Stomach (tissue), 9 donors: Measurements from ENCODE around the gene CRADD. TPM values are rescaled to one million over a fixed set of nuclear protein-coding genes. Genes with fewer than 3 reads are reported as not detected.

ENCODE experiments used
- DNase-seq, 2 donors: peaks; one replicate each; pipeline versions ENCODE4 v3.0.0 to v3.0.0-alpha.2; 2013 to 2019
- H3K27ac ChIP-seq, 5 donors: fragments of 200-600 bp in 4 of 5; sonication (generic) in 4 of 5; one replicate each; pipeline ENCODE4 v1.5.1; 2013 to 2019; ENCODE audit warnings: mild to moderate bottlenecking in 1 of 5, moderate library complexity in 1 of 5
- H3K27me3 ChIP-seq, 3 donors: fragments of 200-600 bp; sonication (generic); one replicate each; pipeline ENCODE4 v1.5.1; 2017 to 2019; ENCODE audit warnings: mixed run types in 1 of 3
- H3K36me3 ChIP-seq, 4 donors: fragments of 200-600 bp; sonication (generic); 1 replicate in 3 of 4; 2 replicates in 1 of 4; pipeline ENCODE4 v1.5.1; 2016 to 2019
- H3K4me1 ChIP-seq, 4 donors: fragments of 200-600 bp; sonication (generic); one replicate each; pipeline ENCODE4 v1.5.1; 2016 to 2019
- H3K4me3 ChIP-seq, 4 donors: fragments of 200-600 bp; sonication (generic) in 3 of 4; one replicate each; pipeline ENCODE4 v1.5.1; 2016 to 2019; ENCODE audit warnings: mild to moderate bottlenecking in 1 of 4
- H3K9me3 ChIP-seq, 4 donors: fragments of 200-600 bp; sonication (generic); one replicate each; pipeline ENCODE4 v1.5.1; 2016 to 2019
- EP300 ChIP-seq: sonication (generic); formaldehyde crosslinking; IDR thresholded peaks from one replicate; pipeline ENCODE4 v1.6.1; 2017; ENCODE audit warnings: antibody characterized with exemption
- POLR2A ChIP-seq, 4 donors: fragments of 450-650 bp; IDR thresholded peaks; one replicate each; pipeline ENCODE4 v1.6.1; 2016; ENCODE audit warnings: antibody characterized with exemption in 4 of 4, control low read depth in 2 of 4, mild to moderate bottlenecking in 1 of 4, moderate library complexity in 1 of 4
- POLR2AphosphoS5 ChIP-seq, 3 donors: sonication (generic); formaldehyde crosslinking; IDR thresholded peaks; one replicate each; pipeline ENCODE4 v1.6.1; 2016; ENCODE audit warnings: antibody characterized with exemption in 3 of 3
- WGBS, 5 donors: extraction: QIAGEN DNeasy Blood & Tissue Kit in 3 of 5; methylation state at CpG; one replicate each; pipeline versions ENCODE4 v1.1.5 to v1.1.7; 2013 to 2018; 5-methylcytosine and 5-hydroxymethylcytosine counted together
- intact Hi-C: fragments of 100-400 bp; cut with DNase I; formaldehyde crosslinking; loops from one replicate; pipeline ENCODE4 v1.15.1; 2023; ENCODE audit warnings: low total_unique reads
- polyA plus RNA-seq, 3 donors: library from polyadenylated mRNA; stranded (reverse); fragments of 200-250 nt; gene quantifications; one replicate each; pipeline ENCODE4 v1.2.3, GENCODE V29; 2013
- total RNA-seq, 5 donors: library from RNA; depleted of rRNA; stranded (reverse); fragments of >200 nt; gene quantifications; one replicate each; pipeline versions ENCODE4 v1.1.0 to v1.2.3, GENCODE V29; 2014 to 2016
- TF ChIP-seq, protein P1 (sequence below), 7 experiments: fragments of 450-650 bp in 4 of 7; fragments of 200-600 bp in 3 of 7; sonication (generic) in 3 of 7; IDR thresholded peaks; one replicate each; pipeline ENCODE4 v1.5.1; 2016 to 2019; ENCODE audit warnings: antibody characterized with exemption in 7 of 7, control low read depth in 2 of 7, mild to moderate bottlenecking in 1 of 7
- donor health status: healthy with polysubstance abuse.
- donor health status: Bipolar disorder and iron deficiency.
- donor health status: healthy.

Gene CRADD
- total and polyA plus RNA-seq, 8 donors, result 2.3 to 30.9 (median 17.1) TPM

DNA sequence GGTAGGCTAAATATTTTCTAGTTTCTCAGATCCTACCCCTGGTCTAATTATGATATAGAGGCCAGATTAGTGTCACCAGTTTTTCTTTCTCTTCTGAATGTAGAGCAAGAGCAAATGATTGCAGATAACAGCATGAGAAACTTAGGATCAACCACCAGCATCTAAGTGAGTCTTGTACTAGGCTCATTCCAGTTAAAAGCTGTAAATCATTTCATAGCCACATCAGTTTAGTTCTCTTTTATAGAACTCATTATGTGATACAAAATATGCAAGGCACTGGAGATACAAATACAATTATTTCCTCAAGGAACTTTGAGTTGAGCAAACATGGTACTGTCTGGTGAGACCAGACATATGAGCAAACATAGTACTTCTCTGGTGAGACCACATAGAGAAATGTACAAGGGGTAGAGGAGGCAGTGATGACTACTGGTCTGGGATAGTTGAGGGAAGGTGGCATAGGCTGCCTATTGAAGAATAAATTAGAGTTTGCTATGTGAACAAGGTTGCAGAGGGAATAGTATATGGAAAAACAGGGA is 59.5 kb downstream of the CRADD start:
- no peaks in the 10 kb centered on the region for H3K27me3 ChIP-seq
- DNase-seq, result no peak
- H3K4me3 ChIP-seq, result peak overlapping the region in 1 of 4 donors; percentile 11
- no peak for TF ChIP-seq POLR2A (IDR thresholded peaks at IDR 0.05)
- TF ChIP-seq, protein P1, sequence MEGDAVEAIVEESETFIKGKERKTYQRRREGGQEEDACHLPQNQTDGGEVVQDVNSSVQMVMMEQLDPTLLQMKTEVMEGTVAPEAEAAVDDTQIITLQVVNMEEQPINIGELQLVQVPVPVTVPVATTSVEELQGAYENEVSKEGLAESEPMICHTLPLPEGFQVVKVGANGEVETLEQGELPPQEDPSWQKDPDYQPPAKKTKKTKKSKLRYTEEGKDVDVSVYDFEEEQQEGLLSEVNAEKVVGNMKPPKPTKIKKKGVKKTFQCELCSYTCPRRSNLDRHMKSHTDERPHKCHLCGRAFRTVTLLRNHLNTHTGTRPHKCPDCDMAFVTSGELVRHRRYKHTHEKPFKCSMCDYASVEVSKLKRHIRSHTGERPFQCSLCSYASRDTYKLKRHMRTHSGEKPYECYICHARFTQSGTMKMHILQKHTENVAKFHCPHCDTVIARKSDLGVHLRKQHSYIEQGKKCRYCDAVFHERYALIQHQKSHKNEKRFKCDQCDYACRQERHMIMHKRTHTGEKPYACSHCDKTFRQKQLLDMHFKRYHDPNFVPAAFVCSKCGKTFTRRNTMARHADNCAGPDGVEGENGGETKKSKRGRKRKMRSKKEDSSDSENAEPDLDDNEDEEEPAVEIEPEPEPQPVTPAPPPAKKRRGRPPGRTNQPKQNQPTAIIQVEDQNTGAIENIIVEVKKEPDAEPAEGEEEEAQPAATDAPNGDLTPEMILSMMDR (IDR thresholded peaks at IDR 0.05), result no peak
- TF ChIP-seq EP300, result no peak
- no peak for TF ChIP-seq POLR2AphosphoS5 (IDR thresholded peaks at IDR 0.05)
- peaks cover under 1 to 52% (median 34%) of the 10 kb centered on the region in 4 donors for H3K4me1 ChIP-seq
- no peaks in the 10 kb centered on the region for H3K36me3 ChIP-seq
- no peaks in the 10 kb centered on the region for H3K9me3 ChIP-seq
- intact Hi-C loops, result no loop called here
- H3K27ac ChIP-seq, result peak overlapping the region in 2 of 5 donors; percentile 91 to 94

DNA sequence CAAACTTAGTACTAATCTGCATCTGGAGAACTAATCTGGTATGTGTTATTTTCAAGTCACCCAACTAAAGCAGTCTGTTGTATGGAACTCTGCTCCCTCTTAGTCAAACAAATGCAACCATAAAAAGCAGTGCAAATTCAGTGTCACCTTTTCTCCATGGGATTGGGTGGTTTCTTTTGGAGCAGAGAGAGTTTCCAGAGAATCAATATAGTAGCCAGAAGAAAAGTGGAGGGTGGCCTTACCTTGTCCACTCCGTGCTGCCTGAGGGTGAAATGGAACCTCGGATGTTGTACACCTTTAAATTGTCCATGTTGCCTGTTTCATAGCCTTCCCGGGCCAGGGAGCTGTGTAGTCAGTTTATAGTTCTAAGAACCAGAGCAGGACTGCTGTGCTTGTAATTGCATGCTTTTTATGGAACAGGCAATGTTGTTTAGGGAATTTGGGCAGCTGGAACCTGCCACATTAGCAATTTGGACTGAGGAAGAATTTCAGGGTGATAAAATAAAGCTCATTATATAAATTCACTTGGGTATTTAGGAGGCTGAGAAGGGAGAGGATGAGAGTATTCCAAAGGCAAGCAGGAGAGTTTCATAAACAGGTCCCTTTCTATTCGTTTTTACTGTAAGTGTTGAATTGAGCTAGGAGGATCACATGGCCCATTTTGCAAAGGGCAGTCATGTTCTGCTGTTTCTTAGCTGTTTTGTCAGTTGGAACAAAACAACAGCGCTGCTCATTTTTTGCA is 60.5 kb downstream of the CRADD start:
- Histone ChIP-seq H3K4me3 (peak overlapping the region in 2 of 4 donors; percentile 1 to 11), H3K27ac (peak overlapping the region; percentile 62 to 94 (median 70)), H3K27me3 (no peaks in the 10 kb centered on the region), H3K36me3 (no peaks in the 10 kb centered on the region), H3K9me3 (no peaks in the 10 kb centered on the region), H3K4me1 (peaks cover 4 to 55% (median 37%) of the 10 kb centered on the region in 4 donors)
- intact Hi-C loops, result no loop called here
- 55 to 74% (median 70%) methylated on average over 5 of the region's 5 CpGs for WGBS, 5 donors
- no peak for DNase-seq
- TF ChIP-seq EP300 (no peak), POLR2AphosphoS5 (IDR thresholded peaks at IDR 0.05) (no peak), POLR2A (IDR thresholded peaks at IDR 0.05) (no peak)
- TF ChIP-seq, protein P1 (IDR thresholded peaks at IDR 0.05), result no peak

DNA sequence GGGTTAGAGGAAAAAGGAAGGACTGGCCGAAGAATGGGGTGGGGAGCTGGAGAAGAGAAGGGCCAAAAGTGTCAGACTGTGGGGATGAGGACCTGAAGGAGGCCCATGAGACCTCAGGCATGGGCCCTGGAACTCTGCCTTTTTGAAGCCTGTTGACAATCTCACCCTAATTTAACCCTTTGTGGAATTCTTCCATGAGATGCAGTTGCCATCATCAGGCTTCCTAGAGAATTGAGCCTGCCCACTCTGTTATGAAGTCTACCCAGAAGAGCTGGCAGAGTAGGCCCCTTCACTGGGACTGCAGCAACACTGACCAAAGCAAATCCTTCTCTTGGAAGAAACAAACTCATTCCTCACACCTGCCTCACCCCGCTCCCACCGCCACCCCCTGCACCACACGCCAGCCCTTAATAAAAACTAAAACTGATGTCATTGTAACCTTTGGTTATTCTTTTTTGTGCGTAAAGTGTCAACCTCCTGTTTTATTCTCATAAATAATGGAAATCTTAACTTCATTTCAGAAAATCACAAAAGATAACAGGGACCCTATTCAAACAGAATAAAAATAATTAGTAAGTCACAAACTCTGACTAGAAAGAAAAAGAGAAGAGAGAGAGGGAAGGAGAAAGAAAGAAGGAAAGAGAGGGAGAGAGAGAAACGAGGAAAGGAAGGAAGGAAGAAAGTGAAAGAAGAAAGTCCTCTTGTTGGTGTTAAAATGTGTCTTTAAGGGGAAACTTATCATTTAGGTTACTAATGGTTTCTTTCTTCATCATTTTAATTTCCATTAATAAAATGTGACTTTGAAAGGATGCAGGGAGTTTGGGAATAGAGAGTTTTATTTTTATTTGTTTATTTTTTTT is 61.3 kb downstream of the CRADD start:
- WGBS, 5 donors, result 65 to 90% (median 85%) methylated on average over 6 of the region's 6 CpGs
- DNase-seq, result no peak
- intact Hi-C loops, result no loop called here
- H3K27ac ChIP-seq, result peak overlapping the region; percentile 62 to 94 (median 70)
- H3K9me3 ChIP-seq, result no peaks in the 10 kb centered on the region
- no peaks in the 10 kb centered on the region for H3K27me3 ChIP-seq
- TF ChIP-seq POLR2AphosphoS5 (IDR thresholded peaks at IDR 0.05) (no peak), EP300 (no peak), POLR2A (IDR thresholded peaks at IDR 0.05) (no peak)
- TF ChIP-seq, protein P1 (IDR thresholded peaks at IDR 0.05), result no peak
- H3K4me1 ChIP-seq, result peaks cover 4 to 60% (median 40%) of the 10 kb centered on the region in 4 donors
- no peaks in the 10 kb centered on the region for H3K36me3 ChIP-seq
- no peak overlapping the region for H3K4me3 ChIP-seq

DNA sequence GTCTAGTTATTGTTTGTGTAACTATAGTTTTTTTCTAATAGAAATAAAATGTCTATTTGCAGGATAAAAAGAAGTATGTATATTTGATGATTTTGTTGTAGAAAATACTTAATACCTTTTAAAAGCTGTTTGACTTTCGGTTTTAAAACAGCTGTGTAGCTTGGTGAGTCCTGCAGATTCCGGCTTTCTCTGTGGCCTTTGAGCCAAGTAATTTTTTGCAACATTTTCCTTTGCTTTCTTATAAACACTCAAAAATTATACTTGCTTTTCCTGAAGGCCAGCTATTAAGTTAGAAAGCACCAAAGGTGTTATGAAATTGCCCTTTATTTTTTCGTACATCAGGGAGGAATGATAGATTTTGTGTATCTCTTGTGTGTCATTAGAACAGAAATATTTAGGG is 63.6 kb downstream of the CRADD start:
- H3K36me3 ChIP-seq, result no peaks in the 10 kb centered on the region
- 34 to 57% (median 52%) methylated on average over 3 of the region's 3 CpGs for WGBS, 5 donors
- peak overlapping the region in 4 of 5 donors; percentile 89 to 94 (median 91) for H3K27ac ChIP-seq
- H3K9me3 ChIP-seq, result no peaks in the 10 kb centered on the region
- DNase-seq, result no peak
- H3K27me3 ChIP-seq, result no peaks in the 10 kb centered on the region
- H3K4me3 ChIP-seq, result peak overlapping the region in 3 of 4 donors; percentile 11 to 28 (median 14)
- no peak for TF ChIP-seq POLR2A (IDR thresholded peaks at IDR 0.05)
- TF ChIP-seq, protein P1 (IDR thresholded peaks at IDR 0.05), result no peak
- no peak for TF ChIP-seq EP300
- TF ChIP-seq POLR2AphosphoS5 (IDR thresholded peaks at IDR 0.05), result no peak
- intact Hi-C loops, result loop anchor here (5.0 kb wide), 1 partner anchor 168 kb away; the partner anchor contains the start of gene SOCS2
- peaks cover 4 to 77% (median 47%) of the 10 kb centered on the region in 4 donors for H3K4me1 ChIP-seq
